GM19351 (cell line): ENCODE data around the gene PIK3C2B.
A peak's percentile ranks its signal among the peaks of the same experiment; 100 is the strongest.

Experiments used
- ATAC-seq: cut with Tn5 transposase; IDR thresholded peaks from one replicate; pipeline ENCODE4 v1.9.1; 2021; ENCODE audit warnings: mild to moderate bottlenecking, moderate library complexity; ENCODE audit not compliant: unreplicated experiment

PIK3C2B gene

GRCh38 chr1:204463125-204464060, 31.2 kb downstream of the PIK3C2B start:
- ATAC-seq = no peak

GRCh38 chr1:204462229-204462561, 32.4 kb downstream of the PIK3C2B start:
- no peak for ATAC-seq

GRCh38 chr1:204461331-204462228, 33.0 kb downstream of the PIK3C2B start:
- ATAC-seq = no peak

- ATAC-seq = no peak
These were observed 34.3 kb downstream of the PIK3C2B start for GRCh38 chr1:204460346-204460745.

- ATAC-seq = no peak
These were observed 34.9 kb downstream of the PIK3C2B start for GRCh38 chr1:204459706-204460105.

GRCh38 chr1:204457666-204458065, 36.9 kb downstream of the PIK3C2B start:
- no peak for ATAC-seq

GRCh38 chr1:204456826-204457442, 37.7 kb downstream of the PIK3C2B start:
- ATAC-seq = no peak

- ATAC-seq = no peak
These were observed 38.8 kb downstream of the PIK3C2B start for GRCh38 chr1:204455831-204456145.

GRCh38 chr1:204455063-204455830, 39.4 kb downstream of the PIK3C2B start:
- ATAC-seq = no peak

GRCh38 chr1:204454476-204454875, 40.1 kb downstream of the PIK3C2B start:
- ATAC-seq = no peak

GRCh38 chr1:204453141-204453772, 41.3 kb downstream of the PIK3C2B start:
- ATAC-seq = peak; percentile 94

- no peak for ATAC-seq
These were observed 43.1 kb downstream of the PIK3C2B start for GRCh38 chr1:204451352-204452124.

GRCh38 chr1:204450461-204451257, 43.9 kb downstream of the PIK3C2B start:
- no peak for ATAC-seq

- ATAC-seq = no peak
These were observed 44.8 kb downstream of the PIK3C2B start for GRCh38 chr1:204449678-204450280.

- no peak for ATAC-seq
These were observed 45.5 kb downstream of the PIK3C2B start for GRCh38 chr1:204448991-204449677.

GRCh38 chr1:204448344-204448964, 46.2 kb downstream of the PIK3C2B start:
- no peak for ATAC-seq

- no peak for ATAC-seq
These were observed 46.9 kb downstream of the PIK3C2B start for GRCh38 chr1:204447736-204448135.
